K562 (cell line): ENCODE data around the gene QARS1. TPM values are rescaled to one million over a fixed set of nuclear protein-coding genes. Genes with fewer than 3 reads are reported as not detected.

Experiments
- BCLAF1 ChIP-seq, 2 experiments: fragments of 450-650 bp in 1 of 2; IDR thresholded peaks; 2 replicates each; pipeline ENCODE4 v1.6.1; 2011 to 2017; ENCODE audit warnings: low read depth in 2 of 2, antibody characterized with exemption in 1 of 2, borderline replicate concordance in 1 of 2, low read length in 1 of 2, mild to moderate bottlenecking in 1 of 2, mixed read lengths in 1 of 2; ENCODE audit not compliant: control insufficient read depth in 1 of 2
- CREB3L1 ChIP-seq: fragments of 450-650 bp; IDR thresholded peaks from 2 replicates; pipeline ENCODE4 v1.6.1; 2014; ENCODE audit warnings: low read depth, mild to moderate bottlenecking, moderate library complexity, borderline replicate concordance
- RAD51 ChIP-seq: fragments of 450-650 bp; IDR thresholded peaks from 2 replicates; pipeline ENCODE4 v1.7.1; 2016; ENCODE audit warnings: low read depth, mild to moderate bottlenecking, borderline replicate concordance
- SMC3 ChIP-seq: conservative IDR thresholded peaks from 2 replicates; pipeline ENCODE4 v1.6.1; 2011; ENCODE audit warnings: low read depth, low read length, improper control_type of control experiment; ENCODE audit not compliant: insufficient read depth
- ZNF764 ChIP-seq: fragments of 250-450 bp; sonication (Bioruptor Pico); IDR thresholded peaks from 2 replicates; pipeline ENCODE4 v1.4.0; 2020; ENCODE audit warnings: low read depth, mild to moderate bottlenecking, moderate library complexity
- ZNF77 ChIP-seq: fragments of 250-450 bp; sonication (Bioruptor Pico); IDR thresholded peaks from 2 replicates; pipeline ENCODE4 v1.5.0; 2020
- polyA plus RNA-seq, 8 experiments: library from polyadenylated mRNA; depleted of rRNA in 4 of 8; stranded (reverse) in 5 of 8; unstranded in 3 of 8; fragments of >200 nt; fragmentation: Nextera tagmentation in 2 of 8; fragmentation: Illumina TruSeq in 1 of 8; extraction: Ambion mirVana in 2 of 8; extraction: Trizol in 1 of 8; gene quantifications; 2 replicates each; pipeline versions ENCODE4 v1.2.1 to v1.2.3, GENCODE V29; 2011 to 2014; ENCODE audit warnings: inconsistent platforms in 1 of 8, missing spikeins in 1 of 8
- total RNA-seq, 7 experiments: library from RNA; depleted of rRNA in 6 of 7; stranded (reverse); fragments of >200 nt in 6 of 7; fragmentation: Illumina TruSeq in 2 of 7; extraction: Trizol in 2 of 7; gene quantifications; 2 replicates each; pipeline versions ENCODE4 v1.2.1 to v1.2.3, GENCODE V29; 2011 to 2021; ENCODE audit warnings: low replicate concordance in 1 of 7

Gene QARS1
- total and polyA plus RNA-seq, 9 of the 15 experiments (the other 6 are each of a cell fraction or from before 2014, with no cell fraction given): 148 to 310 (median 273) TPM

- no peak for TF ChIP-seq CREB3L1
- no peak for TF ChIP-seq RAD51
- no peak for TF ChIP-seq ZNF77 (CRISPR knock-in tag)
- no peak for TF ChIP-seq ZNF764 (CRISPR knock-in tag)
- TF ChIP-seq BCLAF1 (IDR thresholded peaks at IDR 0.05; ENCODE audit: borderline replicate concordance in 1 of 2, control insufficient read depth in 1 of 2, low read depth in 2 of 2, low read length in 1 of 2): no peak
- TF ChIP-seq SMC3: no peak
These were observed 25.3 kb downstream of the QARS1 start (continued) for GRCh38 chr3:49079270-49079669.
